ENCODE results near the gene ZBTB7C.

Gene ZBTB7C

DNA sequence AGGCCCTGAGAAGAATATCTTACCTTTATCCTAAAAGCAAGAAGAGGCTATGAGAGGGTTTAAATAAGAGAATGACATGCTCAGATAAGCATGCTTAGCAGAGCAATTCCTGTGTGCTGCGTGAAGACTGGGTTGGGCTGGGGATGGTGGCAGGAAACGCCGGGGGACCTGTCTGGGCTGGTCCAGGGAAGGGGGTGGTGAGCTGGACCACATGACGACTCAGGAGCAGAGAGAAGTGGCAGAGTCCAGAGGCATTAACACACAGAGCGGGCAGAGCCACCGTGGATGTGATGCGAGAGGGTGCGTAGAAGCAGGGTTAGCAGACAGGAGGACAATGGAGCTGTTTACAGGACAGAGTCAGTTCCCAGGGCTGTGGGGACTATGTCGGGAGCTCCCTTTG lies 84.5 kb downstream of the ZBTB7C start:
- DNase-seq (ENCODE audit: low read depth), result no peak
- in situ Hi-C loops (cut with HindIII; ENCODE audit: low sequenced_read_pairs), result no loop called here
- TF ChIP-seq, protein P1, sequence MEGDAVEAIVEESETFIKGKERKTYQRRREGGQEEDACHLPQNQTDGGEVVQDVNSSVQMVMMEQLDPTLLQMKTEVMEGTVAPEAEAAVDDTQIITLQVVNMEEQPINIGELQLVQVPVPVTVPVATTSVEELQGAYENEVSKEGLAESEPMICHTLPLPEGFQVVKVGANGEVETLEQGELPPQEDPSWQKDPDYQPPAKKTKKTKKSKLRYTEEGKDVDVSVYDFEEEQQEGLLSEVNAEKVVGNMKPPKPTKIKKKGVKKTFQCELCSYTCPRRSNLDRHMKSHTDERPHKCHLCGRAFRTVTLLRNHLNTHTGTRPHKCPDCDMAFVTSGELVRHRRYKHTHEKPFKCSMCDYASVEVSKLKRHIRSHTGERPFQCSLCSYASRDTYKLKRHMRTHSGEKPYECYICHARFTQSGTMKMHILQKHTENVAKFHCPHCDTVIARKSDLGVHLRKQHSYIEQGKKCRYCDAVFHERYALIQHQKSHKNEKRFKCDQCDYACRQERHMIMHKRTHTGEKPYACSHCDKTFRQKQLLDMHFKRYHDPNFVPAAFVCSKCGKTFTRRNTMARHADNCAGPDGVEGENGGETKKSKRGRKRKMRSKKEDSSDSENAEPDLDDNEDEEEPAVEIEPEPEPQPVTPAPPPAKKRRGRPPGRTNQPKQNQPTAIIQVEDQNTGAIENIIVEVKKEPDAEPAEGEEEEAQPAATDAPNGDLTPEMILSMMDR (IDR thresholded peaks at IDR 0.05; ENCODE audit: low read depth, low read length, missing control alignments), result no peak
- H3K4me3 ChIP-seq (ENCODE audit: low read depth, low read length), result no peak overlapping the region

DNA sequence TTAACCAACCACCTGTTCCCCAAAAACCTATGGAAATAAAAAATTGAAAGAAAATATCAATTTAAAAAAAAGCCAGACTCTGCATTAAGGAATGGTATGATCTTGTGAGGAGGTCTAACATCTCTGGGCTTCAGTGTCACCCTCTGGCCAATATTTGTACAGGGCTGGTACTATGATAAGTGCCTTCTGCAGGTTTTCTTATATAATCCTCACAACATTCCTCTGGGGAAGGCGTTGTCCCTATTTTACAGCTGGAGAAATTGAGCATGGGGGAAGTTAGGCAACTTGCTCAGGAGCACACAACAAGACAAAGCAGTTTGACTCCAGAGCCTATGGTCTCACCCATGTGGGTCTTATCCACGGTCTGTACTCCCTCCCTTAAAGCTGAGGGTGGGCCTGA lies 86.0 kb downstream of the ZBTB7C start:
- in situ Hi-C loops (cut with HindIII; ENCODE audit: low sequenced_read_pairs), result no loop called here
- H3K4me3 ChIP-seq (ENCODE audit: low read depth, low read length), result no peak overlapping the region
- TF ChIP-seq, protein P1 (IDR thresholded peaks at IDR 0.05; ENCODE audit: low read depth, low read length, missing control alignments), result no peak
- DNase-seq (ENCODE audit: low read depth), result no peak

DNA sequence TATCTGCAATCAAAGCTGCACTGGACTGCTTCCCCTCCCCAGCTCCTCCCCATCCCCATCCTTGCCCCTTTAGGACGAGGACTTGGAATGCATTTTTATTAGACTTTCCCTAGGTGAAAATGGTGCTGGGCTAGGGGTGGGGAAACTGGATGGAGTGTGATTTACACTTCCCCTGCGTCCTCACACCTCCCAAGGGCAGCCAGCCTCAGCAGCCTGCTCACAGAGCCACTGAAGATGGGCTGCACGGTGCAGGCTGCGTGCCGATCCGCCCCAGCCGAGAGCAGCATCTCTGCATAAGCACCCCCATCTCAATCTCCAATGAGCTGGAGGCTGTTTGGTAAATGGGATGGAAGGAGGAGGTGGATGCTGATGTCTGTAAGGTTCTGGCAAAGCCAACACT lies 87.6 kb downstream of the ZBTB7C start:
- in situ Hi-C loops (cut with HindIII; ENCODE audit: low sequenced_read_pairs), result no loop called here
- no peak for DNase-seq (ENCODE audit: low read depth)
- no peak overlapping the region for H3K4me3 ChIP-seq (ENCODE audit: low read depth, low read length)
- TF ChIP-seq, protein P1 (IDR thresholded peaks at IDR 0.05; ENCODE audit: low read depth, low read length, missing control alignments), result no peak

GRCh38 chr18:48321121-48321520 lies 88.1 kb downstream of the ZBTB7C start:
- TF ChIP-seq, protein P1 (IDR thresholded peaks at IDR 0.05; ENCODE audit: low read depth, low read length, missing control alignments), result no peak
- in situ Hi-C loops (cut with HindIII; ENCODE audit: low sequenced_read_pairs), result no loop called here
- DNase-seq (ENCODE audit: low read depth), result no peak
- H3K4me3 ChIP-seq (ENCODE audit: low read depth, low read length), result no peak overlapping the region

GRCh38 chr18:48320639-48320945 lies 88.6 kb downstream of the ZBTB7C start:
- DNase-seq (ENCODE audit: low read depth), result no peak
- TF ChIP-seq, protein P1 (IDR thresholded peaks at IDR 0.05; ENCODE audit: low read depth, low read length, missing control alignments), result no peak
- H3K4me3 ChIP-seq (ENCODE audit: low read depth, low read length), result no peak overlapping the region
- in situ Hi-C loops (cut with HindIII; ENCODE audit: low sequenced_read_pairs), result no loop called here

GRCh38 chr18:48319801-48320638 lies 89.2 kb downstream of the ZBTB7C start:
- no peak for DNase-seq (ENCODE audit: low read depth)
- TF ChIP-seq, protein P1 (IDR thresholded peaks at IDR 0.05; ENCODE audit: low read depth, low read length, missing control alignments), result no peak
- H3K4me3 ChIP-seq (ENCODE audit: low read depth, low read length), result no peak overlapping the region
- in situ Hi-C loops (cut with HindIII; ENCODE audit: low sequenced_read_pairs), result no loop called here
